Adrenal gland (tissue), 12 donors: ENCODE measurements around the gene ZBTB3. TPM values are rescaled to one million over a fixed set of nuclear protein-coding genes. Genes with fewer than 3 reads are reported as not detected.

Source experiments
- DNase-seq, 7 donors: peaks; one replicate each; pipeline ENCODE4 v3.0.0-alpha.2; 2019 to 2020
- H3K27ac ChIP-seq, 5 donors: fragments of 200-600 bp; sonication (generic) in 4 of 5; 1 replicate in 3 of 5; 2 replicates in 2 of 5; pipeline versions ENCODE4 v1.5.1 to v1.8.0; 2016 to 2020; ENCODE audit warnings: mild to moderate bottlenecking in 1 of 5
- H3K27me3 ChIP-seq: fragments of 200-600 bp; 2 replicates; pipeline ENCODE4 v1.8.0; 2021
- H3K36me3 ChIP-seq, 2 donors: fragments of 200-600 bp; replicated peaks in 1 of 2; 1 replicate in 1 of 2; 2 replicates in 1 of 2; pipeline versions ENCODE4 v1.5.1 to v1.8.0; 2018 to 2022
- H3K4me1 ChIP-seq, 2 donors: fragments of 200-600 bp; replicated peaks in 1 of 2; 1 replicate in 1 of 2; 2 replicates in 1 of 2; pipeline versions ENCODE4 v1.5.1 to v1.8.0; 2018 to 2021
- H3K4me3 ChIP-seq, 4 donors: fragments of 200-600 bp; sonication (generic) in 3 of 4; one replicate each; pipeline ENCODE4 v1.5.1; 2016 to 2018
- H3K9me3 ChIP-seq, 3 donors: fragments of 200-600 bp; sonication (generic) in 1 of 3; replicated peaks in 1 of 3; 1 replicate in 2 of 3; 2 replicates in 1 of 3; pipeline versions ENCODE4 v1.5.1 to v1.8.0; 2016 to 2021
- POLR2A ChIP-seq, 2 donors: fragments of 450-650 bp; IDR thresholded peaks; one replicate each; pipeline ENCODE4 v1.6.1; 2017; ENCODE audit warnings: antibody characterized with exemption in 2 of 2, mild to moderate bottlenecking in 2 of 2, moderate library complexity in 1 of 2
- WGBS, 4 donors: extraction: QIAGEN DNeasy Blood & Tissue Kit in 2 of 4; methylation state at CpG; one replicate each; pipeline versions ENCODE4 v1.1.5 to v1.1.7; 2013 to 2017; 5-methylcytosine and 5-hydroxymethylcytosine counted together
- intact Hi-C, 2 donors: fragments of 100-400 bp; cut with DNase I; formaldehyde crosslinking; loops; one replicate each; pipeline versions ENCODE4 v1.14.1 to v1.15.0; 2022 to 2023
- polyA plus RNA-seq, 3 donors: library from polyadenylated mRNA; stranded (reverse); fragments of 200-250 nt in 2 of 3; fragments of 350-450 nt in 1 of 3; fragmentation: Illumina TruSeq in 1 of 3; extraction: RNeasy Lipid Tissue Mini Kit (QIAGEN cat#74804) in 1 of 3; gene quantifications; one replicate each; pipeline ENCODE4 v1.2.3, GENCODE V29; 2013 to 2014
- total RNA-seq, 9 donors: library from RNA; depleted of rRNA in 4 of 9; stranded (reverse); fragments of >200 nt in 4 of 9; fragments of 120-200 nt in 1 of 9; fragmentation: NEBNext Ultra II Directional in 1 of 9; extraction: Animal tissue kit (Norgen Biotek cat#: 25700) in 1 of 9; gene quantifications; one replicate each; pipeline versions ENCODE4 v1.1.0 to v1.2.4, GENCODE V29; 2013 to 2023
- TF ChIP-seq, protein P1 (sequence below), 6 experiments: fragments of 450-650 bp in 4 of 6; fragments of 200-600 bp in 2 of 6; sonication (generic) in 1 of 6; IDR thresholded peaks; 1 replicate in 5 of 6; 2 replicates in 1 of 6; pipeline versions ENCODE4 v1.5.1 to v1.8.0; 2016 to 2021; ENCODE audit warnings: antibody characterized with exemption in 6 of 6, mild to moderate bottlenecking in 2 of 6, moderate library complexity in 1 of 6
- donor health status: healthy with polysubstance abuse.
- donor health status: Bipolar disorder and iron deficiency.
- donor health status: DM: yes; HTN: yes; CAD: no.
- donor health status: DM: no; HTN: no; CAD: no.
- donor health status: DM: no; HTN: no; CAD: no.
- donor health status: DM: yes; HTN: yes; CAD: no.

ZBTB3 gene
- total and polyA plus RNA-seq, 12 donors = 3.0 to 19.5 (median 10.3) TPM

DNA sequence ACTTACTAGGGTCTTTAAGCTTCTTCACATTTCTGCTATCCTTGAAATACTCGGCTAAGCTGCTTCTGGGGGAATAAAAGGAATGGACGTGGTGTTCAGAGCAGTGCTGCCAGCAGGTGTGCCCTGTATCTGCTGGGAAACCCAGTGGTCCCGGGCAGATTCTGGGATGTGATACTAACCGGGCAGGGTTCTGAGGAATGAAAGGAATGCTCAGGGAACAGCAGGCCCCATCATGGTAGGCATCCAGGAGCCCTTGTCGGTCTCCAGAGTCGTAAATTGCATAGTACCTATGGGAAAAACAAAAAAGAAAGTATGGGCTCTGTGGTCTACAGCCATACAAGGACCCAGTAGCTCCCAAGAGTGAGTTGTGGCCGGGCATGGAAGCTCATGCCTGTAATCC lies 42.3 kb upstream of the ZBTB3 start:
- WGBS, 4 donors = 75 to 83% (median 81%) methylated on average over 7 of the region's 7 CpGs
- intact Hi-C loops = loop anchor here in 1 of 2 donors (10.0 kb wide), 1 partner anchor 69 kb away; no protein-coding TSS in a partner anchor
- TF ChIP-seq, protein P1, sequence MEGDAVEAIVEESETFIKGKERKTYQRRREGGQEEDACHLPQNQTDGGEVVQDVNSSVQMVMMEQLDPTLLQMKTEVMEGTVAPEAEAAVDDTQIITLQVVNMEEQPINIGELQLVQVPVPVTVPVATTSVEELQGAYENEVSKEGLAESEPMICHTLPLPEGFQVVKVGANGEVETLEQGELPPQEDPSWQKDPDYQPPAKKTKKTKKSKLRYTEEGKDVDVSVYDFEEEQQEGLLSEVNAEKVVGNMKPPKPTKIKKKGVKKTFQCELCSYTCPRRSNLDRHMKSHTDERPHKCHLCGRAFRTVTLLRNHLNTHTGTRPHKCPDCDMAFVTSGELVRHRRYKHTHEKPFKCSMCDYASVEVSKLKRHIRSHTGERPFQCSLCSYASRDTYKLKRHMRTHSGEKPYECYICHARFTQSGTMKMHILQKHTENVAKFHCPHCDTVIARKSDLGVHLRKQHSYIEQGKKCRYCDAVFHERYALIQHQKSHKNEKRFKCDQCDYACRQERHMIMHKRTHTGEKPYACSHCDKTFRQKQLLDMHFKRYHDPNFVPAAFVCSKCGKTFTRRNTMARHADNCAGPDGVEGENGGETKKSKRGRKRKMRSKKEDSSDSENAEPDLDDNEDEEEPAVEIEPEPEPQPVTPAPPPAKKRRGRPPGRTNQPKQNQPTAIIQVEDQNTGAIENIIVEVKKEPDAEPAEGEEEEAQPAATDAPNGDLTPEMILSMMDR (IDR thresholded peaks at IDR 0.05) = no peak
- no peak for TF ChIP-seq POLR2A (IDR thresholded peaks at IDR 0.05)
- peaks cover 0 to 89% of the 10 kb centered on the region in 2 donors for H3K36me3 ChIP-seq
- H3K9me3 ChIP-seq = no peaks in the 10 kb centered on the region
- peaks cover 9 to 11% of the 10 kb centered on the region in 2 donors for H3K4me1 ChIP-seq
- no peak overlapping the region for H3K4me3 ChIP-seq
- H3K27me3 ChIP-seq = no peaks in the 10 kb centered on the region
- no peak overlapping the region for H3K27ac ChIP-seq
- DNase-seq = no peak

GRCh38 chr11:62794201-62794775 lies 40.3 kb upstream of the ZBTB3 start:
- intact Hi-C loops = loop anchor here (5.0 to 10.0 kb wide), 2 partner anchors 33 to 71 kb away; no protein-coding TSS in a partner anchor
- no peak overlapping the region for H3K27ac ChIP-seq
- H3K36me3 ChIP-seq = peaks cover 0 to 82% of the 10 kb centered on the region in 2 donors
- no peaks in the 10 kb centered on the region for H3K27me3 ChIP-seq
- no peak for DNase-seq
- H3K4me3 ChIP-seq = no peak overlapping the region
- 81 to 94% (median 90%) methylated on average over 8 of the region's 8 CpGs for WGBS, 4 donors
- no peaks in the 10 kb centered on the region for H3K9me3 ChIP-seq
- peaks cover 21 to 24% of the 10 kb centered on the region in 2 donors for H3K4me1 ChIP-seq
- TF ChIP-seq, protein P1 (IDR thresholded peaks at IDR 0.05) = no peak
- TF ChIP-seq POLR2A (IDR thresholded peaks at IDR 0.05) = no peak

DNA sequence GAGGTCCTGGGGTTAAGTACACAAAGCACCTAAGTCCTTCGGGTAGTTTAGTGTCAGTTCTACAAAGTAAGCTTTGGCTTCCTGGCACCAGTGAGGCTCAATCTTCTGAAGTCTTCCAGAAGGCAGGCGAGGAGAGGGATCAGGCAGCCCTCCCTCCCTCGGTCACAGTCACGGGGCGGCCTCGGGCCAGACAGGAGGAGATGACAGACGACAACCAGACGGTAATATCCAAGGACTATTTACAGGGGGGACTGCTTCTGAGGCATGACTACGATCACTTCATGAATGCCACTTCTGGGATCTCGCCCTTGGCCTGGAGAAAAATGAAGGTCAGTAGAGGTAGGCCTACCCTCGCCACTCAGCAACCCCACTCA lies 38.2 kb upstream of the ZBTB3 start:
- 13 to 36% (median 16%) methylated on average over 4 to 11 of the region's 11 CpGs for WGBS, 4 donors
- H3K27ac ChIP-seq = peak overlapping the region; percentile 58 to 87 (median 85)
- H3K4me1 ChIP-seq = peaks cover 31 to 36% of the 10 kb centered on the region in 2 donors
- no peaks in the 10 kb centered on the region for H3K9me3 ChIP-seq
- intact Hi-C loops = loop anchor here (5.0 to 10.0 kb wide), 2 partner anchors 35 to 73 kb away; no protein-coding TSS in a partner anchor
- H3K27me3 ChIP-seq = no peaks in the 10 kb centered on the region
- peak; percentile 54 to 80 (median 70) for DNase-seq
- TF ChIP-seq, protein P1 (IDR thresholded peaks at IDR 0.05) = no peak
- no peak for TF ChIP-seq POLR2A (IDR thresholded peaks at IDR 0.05)
- H3K4me3 ChIP-seq = peak overlapping the region in 2 of 4 donors; percentile 79 to 81
- peaks cover 0 to 65% of the 10 kb centered on the region in 2 donors for H3K36me3 ChIP-seq

- TF ChIP-seq, protein P1 (IDR thresholded peaks at IDR 0.05) = peak in 3 of 6 experiments; percentile 14 to 26 (median 21)
- TF ChIP-seq POLR2A (IDR thresholded peaks at IDR 0.05) = peak; percentile 59 to 81
- intact Hi-C loops = loop anchor here (5.0 to 10.0 kb wide), 2 partner anchors 36 to 73 kb away; no protein-coding TSS in a partner anchor
Observed at GRCh38 chr11:62791501-62792201, 37.7 kb upstream of the ZBTB3 start, which contains the start of gene TMEM223. Gene TMEM223, minus strand, starts transcription at chr11:62792006. Its CDS starts 12 bp downstream, at chr11:62791994.

More at GRCh38 chr11:62791501-62792201, 37.7 kb upstream of the ZBTB3 start, which contains the start of gene TMEM223:
- peak within 1 kb of the TSS; percentile 58 to 87 (median 85) for H3K27ac ChIP-seq
- no peaks in the 10 kb centered on the region for H3K27me3 ChIP-seq
- peak; percentile 84 to 91 (median 89) for DNase-seq
- H3K9me3 ChIP-seq = no peaks in the 10 kb centered on the region
- peaks cover 31 to 36% of the 10 kb centered on the region in 2 donors for H3K4me1 ChIP-seq
- WGBS, 4 donors = 0 to 1% (median 1%) methylated on average over 26 to 58 of the region's 58 CpGs
- H3K36me3 ChIP-seq = peaks cover 0 to 60% of the 10 kb centered on the region in 2 donors
- peak within 1 kb of the TSS; percentile 30 to 81 (median 66) for H3K4me3 ChIP-seq
